HL-60 (cell line): Measurements from ENCODE around the gene HSPA12A.

Experiments used
- DNase-seq, 2 experiments: peaks; one replicate each; pipeline ENCODE4 v3.0.0-alpha.2; 2010 to 2020; ENCODE audit warnings: low read depth in 1 of 2, low spot score in 1 of 2
- H3K27ac ChIP-seq: fragments of 250-450 bp; sonication (Bioruptor Pico); replicated peaks from 2 replicates; pipeline ENCODE4 v1.5.1; 2020; ENCODE audit warnings: mild to moderate bottlenecking, moderate library complexity
- H3K27me3 ChIP-seq: fragments of 250-450 bp; sonication (Bioruptor Pico); 2 replicates; pipeline ENCODE4 v1.5.1; 2021; ENCODE audit warnings: mild to moderate bottlenecking, moderate library complexity; ENCODE audit not compliant: insufficient read depth, poor library complexity, severe bottlenecking
- H3K4me3 ChIP-seq: replicated peaks from 2 replicates; pipeline ENCODE4 v1.5.1; 2011; ENCODE audit warnings: mild to moderate bottlenecking, control low read depth, low read length; ENCODE audit not compliant: insufficient read depth
- CTCF ChIP-seq: IDR thresholded peaks from one replicate; pipeline ENCODE4 v1.5.1; 2011; ENCODE audit warnings: low read length, control low read depth, inconsistent platforms; ENCODE audit not compliant: insufficient read depth
- GABPA ChIP-seq: IDR thresholded peaks from 2 replicates; pipeline ENCODE4 v1.6.1; 2012; ENCODE audit warnings: low read depth
- POLR2AphosphoS5 ChIP-seq: IDR thresholded peaks from 2 replicates; pipeline ENCODE4 v1.6.1; 2012; ENCODE audit warnings: low read depth
- REST ChIP-seq: IDR thresholded peaks from 2 replicates; pipeline ENCODE4 v1.6.1; 2012; ENCODE audit warnings: low read depth; ENCODE audit not compliant: insufficient replicate concordance
- SPI1 ChIP-seq: IDR thresholded peaks from 2 replicates; pipeline ENCODE4 v1.6.1; 2012; ENCODE audit warnings: low read depth, mild to moderate bottlenecking, borderline replicate concordance

The HSPA12A gene

GRCh38 chr10:116715341-116715740 is 27.0 kb downstream of the HSPA12A start:
- Histone ChIP-seq H3K4me3 (no peak overlapping the region), H3K27me3 (no peaks in the 10 kb centered on the region), H3K27ac (no peak overlapping the region)
- TF ChIP-seq POLR2AphosphoS5 (no peak), GABPA (no peak), REST (no peak), SPI1 (no peak), CTCF (no peak)
- no peak for DNase-seq

- H3K4me3 ChIP-seq: no peak overlapping the region
- H3K27me3 ChIP-seq: no peaks in the 10 kb centered on the region
- no peak for DNase-seq
- no peak overlapping the region for H3K27ac ChIP-seq
- TF ChIP-seq SPI1: no peak
- no peak for TF ChIP-seq CTCF
Observed at GRCh38 chr10:116713846-116714245, 28.5 kb downstream of the HSPA12A start.

GRCh38 chr10:116712989-116713543 is 29.3 kb downstream of the HSPA12A start:
- H3K27me3 ChIP-seq: no peaks in the 10 kb centered on the region

More at GRCh38 chr10:116712989-116713543, 29.3 kb downstream of the HSPA12A start:
- DNase-seq: no peak
- Histone ChIP-seq H3K27ac (no peak overlapping the region), H3K4me3 (no peak overlapping the region)
- TF ChIP-seq GABPA (no peak), CTCF (no peak), SPI1 (no peak), REST (no peak), POLR2AphosphoS5 (no peak)
